Endothelial cell of umbilical vein (primary cell): ENCODE measurements around the gene ANK2. TPM values are rescaled to one million over a fixed set of nuclear protein-coding genes. Genes with fewer than 3 reads are reported as not detected.

ENCODE experiments used
- BruUV-seq: library from RNA; stranded (reverse); fragments of 400-500 nt; replicated peaks from 2 replicates; lab custom pipeline; 2021; lab: Mats Ljungman, UMichigan
- CTCF ChIA-PET: fragments of 300-600, 350-600 bp; sonication (Branson Sonifier 250); formaldehyde crosslinking; loops from one replicate; lab custom pipeline; 2021; ENCODE audit warnings: antibody characterized with exemption, inconsistent platforms; lab: Charles Lee
- POLR2A ChIA-PET: fragments of 300-600, 350-600 bp; sonication (Branson Sonifier 250); formaldehyde crosslinking; loops from one replicate; lab custom pipeline; 2021; ENCODE audit warnings: antibody characterized with exemption, inconsistent platforms; lab: Charles Lee
- DNase-seq: peaks from one replicate; pipeline ENCODE4 v3.0.0-alpha.2; 2011; ENCODE audit warnings: low read depth, low spot score
- FAIRE-seq: peaks from 2 replicates; lab custom pipeline; 2011; peaks lifted over from hg19 to GRCh38; lab: Jason Lieb, UNC
- H2AFZ ChIP-seq: 2 replicates; pipeline ENCODE4 v1.6.0; 2012; ENCODE audit warnings: low read depth, low read length, control low read depth, inconsistent platforms
- H3K27ac ChIP-seq: 2 replicates; pipeline ENCODE4 v1.5.1; 2011; ENCODE audit warnings: low read depth, mild to moderate bottlenecking, control low read depth, low read length, moderate library complexity; ENCODE audit not compliant: insufficient read depth
- H3K27me3 ChIP-seq, 2 experiments: 2 replicates each; pipeline versions ENCODE4 v1.6.0 to v1.6.1; 2011; ENCODE audit warnings: low read length in 2 of 2, mixed read lengths in 1 of 2; ENCODE audit not compliant: control insufficient read depth in 2 of 2, insufficient read depth in 2 of 2
- H3K36me3 ChIP-seq, 2 experiments: 2 replicates in 1 of 2; 3 replicates in 1 of 2; pipeline ENCODE4 v1.5.1; 2011; ENCODE audit warnings: low read length in 2 of 2, mild to moderate bottlenecking in 1 of 2, moderate library complexity in 1 of 2; ENCODE audit not compliant: control insufficient read depth in 2 of 2, insufficient read depth in 2 of 2; ENCODE audit errors: extremely low read depth in 1 of 2
- H3K4me1 ChIP-seq: 3 replicates; pipeline ENCODE4 v1.5.1; 2011; ENCODE audit warnings: mild to moderate bottlenecking, low read length; ENCODE audit not compliant: control insufficient read depth, insufficient read depth; ENCODE audit errors: extremely low read depth
- H3K4me2 ChIP-seq: 2 replicates; pipeline ENCODE4 v1.6.1; 2011; ENCODE audit warnings: low read length, control low read depth, mixed read lengths; ENCODE audit not compliant: insufficient read depth
- H3K4me3 ChIP-seq, 3 experiments: fragments of 200-600 bp in 1 of 3; sonication (generic), shearing (Covaris generic) in 1 of 3; replicated peaks in 1 of 3; 2 replicates each; pipeline ENCODE4 v1.5.1; 2011 to 2016; ENCODE audit warnings: control low read depth in 3 of 3, low read length in 3 of 3, mild to moderate bottlenecking in 2 of 3, inconsistent platforms in 1 of 3, low read depth in 1 of 3, moderate library complexity in 1 of 3; ENCODE audit not compliant: insufficient read depth in 1 of 3
- H3K79me2 ChIP-seq: 2 replicates; pipeline ENCODE4 v1.6.0; 2012; ENCODE audit warnings: low read length, inconsistent platforms; ENCODE audit not compliant: control insufficient read depth, insufficient read depth
- H3K9ac ChIP-seq: replicated peaks from 2 replicates; pipeline ENCODE3; 2011; ENCODE audit warnings: low read length, control low read depth; ENCODE audit not compliant: insufficient read depth; ENCODE audit errors: extremely low read depth
- H3K9me1 ChIP-seq: replicated peaks from 3 replicates; pipeline ENCODE4 v1.6.0; 2011; ENCODE audit warnings: mild to moderate bottlenecking, low read length; ENCODE audit not compliant: control insufficient read depth, insufficient read depth; ENCODE audit errors: extremely low read depth
- H3K9me3 ChIP-seq: replicated peaks from 2 replicates; pipeline ENCODE4 v1.5.1; 2012; ENCODE audit warnings: low read length, inconsistent platforms; ENCODE audit not compliant: control insufficient read depth, insufficient read depth
- H4K20me1 ChIP-seq: replicated peaks from 2 replicates; pipeline ENCODE3; 2011; ENCODE audit warnings: mild to moderate bottlenecking, low read length; ENCODE audit not compliant: control insufficient read depth, insufficient read depth; ENCODE audit errors: extremely low read depth
- CTCF ChIP-seq, 2 donors: IDR thresholded peaks; 1 replicate in 1 of 2; 2 replicates in 1 of 2; pipeline ENCODE4 v1.5.1; 2011; ENCODE audit warnings: low read length in 2 of 2, mild to moderate bottlenecking in 2 of 2, moderate library complexity in 2 of 2, control low read depth in 1 of 2, inconsistent platforms in 1 of 2, low read depth in 1 of 2; ENCODE audit not compliant: insufficient read depth in 1 of 2; ENCODE audit errors: extremely low read depth in 1 of 2
- EZH2 ChIP-seq: IDR thresholded peaks from 2 replicates; pipeline ENCODE4 v1.6.1; 2012; ENCODE audit warnings: borderline replicate concordance, low read depth, mild to moderate bottlenecking, moderate library complexity, low read length, inconsistent platforms; ENCODE audit not compliant: severe bottlenecking
- FOS ChIP-seq: IDR thresholded peaks from 2 replicates; pipeline ENCODE4 v1.6.1; 2011; ENCODE audit warnings: mild to moderate bottlenecking, low read length, moderate library complexity, borderline replicate concordance; ENCODE audit not compliant: insufficient read depth
- GATA2 ChIP-seq: IDR thresholded peaks from 2 replicates; pipeline ENCODE4 v1.7.0; 2011; ENCODE audit warnings: low read depth, mild to moderate bottlenecking, moderate library complexity, mixed read lengths, low read length; ENCODE audit not compliant: insufficient read length, insufficient read depth
- JUN ChIP-seq: IDR thresholded peaks from 2 replicates; pipeline ENCODE4 v1.6.1; 2011; ENCODE audit warnings: borderline replicate concordance, low read depth; ENCODE audit not compliant: insufficient read length, insufficient read depth
- MAX ChIP-seq: IDR thresholded peaks from 2 replicates; pipeline ENCODE4 v1.6.1; 2011; ENCODE audit not compliant: insufficient read depth, insufficient read length
- MYC ChIP-seq: IDR thresholded peaks from one replicate; pipeline ENCODE4 v1.6.1; 2011; ENCODE audit warnings: mild to moderate bottlenecking, low read depth, low read length
- POLR2A ChIP-seq: IDR thresholded peaks from 2 replicates; pipeline ENCODE4 v1.6.1; 2012; ENCODE audit warnings: low read depth, mild to moderate bottlenecking, control low read depth, low read length
- POLR2AphosphoS5 ChIP-seq: IDR thresholded peaks from 2 replicates; pipeline ENCODE4 v1.6.1; 2012; ENCODE audit warnings: low read depth, mild to moderate bottlenecking, control low read depth, low read length, moderate library complexity; ENCODE audit not compliant: insufficient read depth
- dilution Hi-C: fragments of 300-500 bp; cut with MboI; formaldehyde crosslinking; loops from one replicate; pipeline ENCODE4 v1.15.0; 2019; ENCODE audit warnings: low sequenced_read_pairs; ENCODE audit not compliant: extremely low pct_ligation_motif_present
- intact Hi-C: fragments of 100-400 bp; cut with micrococcal nuclease; formaldehyde crosslinking; loops from one replicate; pipeline ENCODE4 v1.10.0; 2022
- polyA plus RNA-seq, 4 experiments: library from polyadenylated mRNA; depleted of rRNA in 3 of 4; stranded (reverse) in 3 of 4; unstranded in 1 of 4; fragments of >200 nt; gene quantifications; 2 replicates each; pipeline versions ENCODE4 v1.2.1 to v1.2.3, GENCODE V29; 2011 to 2012; ENCODE audit warnings: missing spikeins in 1 of 4
- total RNA-seq: library from RNA; stranded (reverse); gene quantifications from 2 replicates; pipeline ENCODE4 v1.2.3, GENCODE V29; 2021

The ANK2 gene
- total and polyA plus RNA-seq, 2 donors (not counting 3 experiments of a cell fraction or from before 2014, with no cell fraction given), result not detected

- H3K4me3 ChIP-seq, result no peak overlapping the region
- ChIA-PET CTCF (no interaction called here), POLR2A (no interaction called here)
- H3K36me3 ChIP-seq, result no peaks in the 10 kb centered on the region
- dilution Hi-C loops (no loop called here), intact Hi-C loops (no loop called here)
- no peaks in the 10 kb centered on the region for H3K4me1 ChIP-seq
- H2AFZ ChIP-seq, result no peak overlapping the region
- no peaks in the 10 kb centered on the region for H4K20me1 ChIP-seq
- H3K9me3 ChIP-seq, result no peaks in the 10 kb centered on the region
- no peak overlapping the region for H3K9ac ChIP-seq
- no peak for TF ChIP-seq MAX
- no peak for TF ChIP-seq MYC
- no peak for TF ChIP-seq CTCF (IDR thresholded peaks at IDR 0.05; ENCODE audit: extremely low read depth in 1 of 2, insufficient read depth in 1 of 2, low read depth in 1 of 2, low read length in 2 of 2)
- TF ChIP-seq JUN, result no peak
- no peak for TF ChIP-seq GATA2
- TF ChIP-seq EZH2, result no peak
- no peak for TF ChIP-seq POLR2AphosphoS5
- no peak for TF ChIP-seq POLR2A
- no peak for TF ChIP-seq FOS
- BruUV-seq, result no TSS peak
- no peak for DNase-seq
- no peak for FAIRE-seq
- H3K27ac ChIP-seq, result no peak overlapping the region
- H3K9me1 ChIP-seq, result no peaks in the 10 kb centered on the region
- peaks cover 0 to 2% of the 10 kb centered on the region in 2 experiments for H3K27me3 ChIP-seq
- no peaks in the 10 kb centered on the region for H3K79me2 ChIP-seq
- no peak overlapping the region for H3K4me2 ChIP-seq
Measured at GRCh38 chr4:113322736-113323135, 273.3 kb downstream of the ANK2 start.
